HepG2 (cell line): ENCODE results near the gene ANKRD35. TPM values are rescaled to one million over a fixed set of nuclear protein-coding genes. Genes with fewer than 3 reads are reported as not detected.

ENCODE experiments used
- ATAC-seq: fragments of 200-7000 bp; cut with Tn5 transposase; 3 replicates; pipeline ENCODE4 v1.9.1; 2020; ENCODE audit warnings: mild to moderate bottlenecking, moderate library complexity
- BruUV-seq: library from RNA; stranded (reverse); fragments of 400-500 nt; replicated peaks from 2 replicates; lab custom pipeline; 2021; lab: Mats Ljungman, UMichigan
- CTCF ChIA-PET: fragments of 300-600 bp; formaldehyde crosslinking; extraction: SDS; loops from one replicate; lab custom pipeline; 2021; ENCODE audit warnings: low total read pairs, inconsistent platforms, low intra/inter-chr PET ratio; lab: Yijun Ruan, JAX
- POLR2A ChIA-PET: fragments of 350-600 bp; sonication (Branson Sonifier 250); formaldehyde crosslinking; loops from one replicate; lab custom pipeline; 2020; ENCODE audit warnings: antibody characterized with exemption, inconsistent platforms; lab: Yijun Ruan, JAX
- DNase-seq: peaks from one replicate; pipeline ENCODE4 v3.0.0-alpha.2; 2015; ENCODE audit warnings: low spot score
- FAIRE-seq: peaks from 3 replicates; lab custom pipeline; 2011; peaks lifted over from hg19 to GRCh38; lab: Jason Lieb, UNC
- H2AFZ ChIP-seq: one replicate; pipeline ENCODE4 v1.6.1; 2011; ENCODE audit warnings: low read length, inconsistent platforms
- H3K27ac ChIP-seq: fragments of 300-600 bp; 3 replicates; pipeline ENCODE4 v1.8.0; 2011; ENCODE audit warnings: mixed run types, mild to moderate bottlenecking, mixed read lengths, low read length, inconsistent platforms; ENCODE audit not compliant: insufficient read depth; ENCODE audit errors: extremely low read length
- H3K27me3 ChIP-seq, 2 experiments: fragments of 200-600 bp in 1 of 2; 2 replicates in 1 of 2; 3 replicates in 1 of 2; pipeline versions ENCODE4 v1.6.0 to v1.8.0; 2011; ENCODE audit warnings: low read length in 2 of 2, mild to moderate bottlenecking in 2 of 2, moderate library complexity in 2 of 2, inconsistent platforms in 1 of 2; ENCODE audit not compliant: insufficient read depth in 2 of 2, control insufficient read depth in 1 of 2
- H3K36me3 ChIP-seq, 2 experiments: fragments of 200-600 bp in 1 of 2; replicated peaks in 1 of 2; 2 replicates in 1 of 2; 3 replicates in 1 of 2; pipeline versions ENCODE4 v1.5.1 to v1.8.0; 2011; ENCODE audit warnings: low read length in 2 of 2, inconsistent platforms in 1 of 2; ENCODE audit not compliant: insufficient read depth in 2 of 2, control insufficient read depth in 1 of 2
- H3K4me1 ChIP-seq: 2 replicates; pipeline ENCODE4 v1.5.1; 2012; ENCODE audit warnings: low read length, inconsistent platforms; ENCODE audit not compliant: insufficient read depth
- H3K4me2 ChIP-seq: 2 replicates; pipeline ENCODE4 v1.6.0; 2011; ENCODE audit warnings: low read depth, low read length, inconsistent platforms
- H3K4me3 ChIP-seq, 3 experiments: fragments of 200-600 bp in 1 of 3; sonication (generic), shearing (Covaris generic) in 1 of 3; replicated peaks in 1 of 3; 2 replicates each; pipeline ENCODE4 v1.5.1; 2011 to 2016; ENCODE audit warnings: low read length in 3 of 3, inconsistent platforms in 2 of 3, low read depth in 2 of 3, mild to moderate bottlenecking in 2 of 3, control low read depth in 1 of 3, mixed read lengths in 1 of 3; ENCODE audit not compliant: insufficient read depth in 1 of 3
- H3K79me2 ChIP-seq: one replicate; pipeline ENCODE4 v1.6.1; 2011; ENCODE audit warnings: low read length, inconsistent platforms; ENCODE audit not compliant: insufficient read depth
- H3K9ac ChIP-seq: 2 replicates; pipeline ENCODE4 v1.6.0; 2011; ENCODE audit warnings: mild to moderate bottlenecking, low read depth, low read length, inconsistent platforms; ENCODE audit not compliant: insufficient read depth
- H3K9me3 ChIP-seq: 2 replicates; pipeline ENCODE4 v1.5.1; 2012; ENCODE audit warnings: mild to moderate bottlenecking, low read length
- H4K20me1 ChIP-seq: 2 replicates; pipeline ENCODE4 v1.6.0; 2011; ENCODE audit warnings: inconsistent platforms, mild to moderate bottlenecking, low read length, moderate library complexity; ENCODE audit not compliant: insufficient read depth
- CAMTA2 ChIP-seq: sonication (generic); formaldehyde crosslinking; IDR thresholded peaks from 2 replicates; pipeline ENCODE4 v1.4.0; 2020; ENCODE audit warnings: mild to moderate bottlenecking, missing genetic modification reagents, borderline replicate concordance
- EEA1 ChIP-seq: sonication (generic); formaldehyde crosslinking; IDR thresholded peaks from 2 replicates; pipeline ENCODE4 v1.5.1; 2020; ENCODE audit warnings: mild to moderate bottlenecking, missing genetic modification reagents, borderline replicate concordance
- HOXD1 ChIP-seq: sonication (generic); formaldehyde crosslinking; IDR thresholded peaks from 2 replicates; pipeline ENCODE4 v1.5.0; 2020; ENCODE audit warnings: missing genetic modification reagents
- KDM5B ChIP-seq: sonication (generic); formaldehyde crosslinking; IDR thresholded peaks from 2 replicates; pipeline ENCODE4 v1.4.0; 2020; ENCODE audit warnings: missing genetic modification reagents, mild to moderate bottlenecking, borderline replicate concordance
- NAIF1 ChIP-seq: sonication (generic); formaldehyde crosslinking; IDR thresholded peaks from 2 replicates; pipeline ENCODE4 v1.5.0; 2020; ENCODE audit warnings: mild to moderate bottlenecking, missing genetic modification reagents, borderline replicate concordance
- PCBP1 ChIP-seq: fragments of 200-400 bp; formaldehyde crosslinking; IDR thresholded peaks from 2 replicates; pipeline ENCODE4 v1.6.1; 2017; ENCODE audit warnings: mild to moderate bottlenecking, low read depth, low read length, borderline replicate concordance
- PRMT3 ChIP-seq: sonication (generic); formaldehyde crosslinking; IDR thresholded peaks from 2 replicates; pipeline ENCODE4 v1.8.1; 2022; ENCODE audit warnings: low read depth, mild to moderate bottlenecking, moderate library complexity, missing genetic modification reagents, borderline replicate concordance
- ZNF547 ChIP-seq: sonication (generic); formaldehyde crosslinking; IDR thresholded peaks from 2 replicates; pipeline ENCODE4 v1.5.1; 2020; ENCODE audit warnings: mild to moderate bottlenecking, missing genetic modification reagents
- WGBS: methylation state at CpG from one replicate; pipeline ENCODE4 v1.1.6; 2017; ENCODE audit warnings: low lambda C conversion rate; 5-methylcytosine and 5-hydroxymethylcytosine counted together
- in situ Hi-C: cut with HindIII; loops from 2 replicates; pipeline ENCODE4 v1.10.0; 2017; ENCODE audit warnings: low pct_unique_long_range_greater_than_20kb; ENCODE audit not compliant: extremely low pct_ligation_motif_present
- intact Hi-C: fragments of 100-400 bp; cut with micrococcal nuclease; formaldehyde crosslinking; loops from one replicate; pipeline ENCODE4 v1.10.0; 2022; ENCODE audit not compliant: unreplicated experiment
- polyA plus RNA-seq, 8 experiments: library from polyadenylated mRNA; depleted of rRNA in 3 of 8; stranded (reverse) in 7 of 8; unstranded in 1 of 8; fragments of >200 nt; fragmentation: Illumina TruSeq in 4 of 8; extraction: Trizol in 4 of 8; gene quantifications; 2 replicates each; pipeline versions ENCODE4 v1.2.1 to v1.2.3, GENCODE V29; 2011 to 2016; ENCODE audit warnings: low read depth in 4 of 8, missing spikeins in 1 of 8, mixed read lengths in 1 of 8; ENCODE audit not compliant: insufficient read depth in 1 of 8
- total RNA-seq, 5 experiments: library from RNA; depleted of rRNA; stranded (reverse); fragments of >200 nt; fragmentation: Illumina TruSeq; extraction: Trizol; gene quantifications; 2 replicates each; pipeline ENCODE4 v1.2.3, GENCODE V29; 2016; ENCODE audit warnings: low read depth in 1 of 5

The ANKRD35 gene
- total and polyA plus RNA-seq, 2 of the 13 experiments (the other 11 are each of a cell fraction or from before 2014, with no cell fraction given) = 0.02 TPM; not detected in 1

DNA sequence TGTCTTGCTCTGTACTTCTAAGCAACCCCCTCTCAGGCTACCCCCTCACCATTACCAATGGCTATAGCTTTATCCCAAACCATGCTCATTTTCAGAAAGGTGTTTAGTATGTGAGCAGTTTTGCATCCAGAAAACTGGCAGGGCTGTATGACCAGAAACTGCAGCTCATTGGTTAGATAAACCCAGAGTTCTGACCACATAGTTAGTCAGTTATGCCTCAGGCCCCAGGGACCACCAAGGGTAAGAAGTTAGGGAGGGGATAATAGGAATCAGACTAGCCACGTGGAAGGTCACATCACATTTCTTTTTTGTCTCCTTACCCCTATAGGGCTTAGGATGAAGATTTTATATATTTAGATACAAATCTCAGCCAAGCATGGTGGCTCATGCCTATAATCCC is 23.0 kb upstream of the ANKRD35 start:
- FAIRE-seq (no peak), ATAC-seq (no peak), DNase-seq (no peak)
- no peaks in the 10 kb centered on the region for H3K27me3 ChIP-seq
- H3K9me3 ChIP-seq = no peaks in the 10 kb centered on the region
- intact Hi-C loops = no loop called here
- H3K79me2 ChIP-seq = no peaks in the 10 kb centered on the region
- no peak overlapping the region for H3K9ac ChIP-seq
- WGBS = 70% methylated on average over 1 of the region's 1 CpG
- no TSS peak for BruUV-seq
- H3K27ac ChIP-seq = no peak overlapping the region
- no peak overlapping the region for H2AFZ ChIP-seq
- in situ Hi-C loops = no loop called here
- H3K4me1 ChIP-seq = peaks cover 46% of the 10 kb centered on the region
- H4K20me1 ChIP-seq = no peaks in the 10 kb centered on the region
- H3K36me3 ChIP-seq = peaks cover 5 to 14% of the 10 kb centered on the region in 2 experiments; a peak in 4 of 5 replicates
- ChIA-PET CTCF (interaction anchor here (4.4 kb wide), 1 partner anchor 17 kb away, joined by 93 read pairs; no protein-coding TSS in a partner anchor), POLR2A (interaction anchor here (2.0 to 4.3 kb wide), 3 partner anchors 11 to 19 kb away, joined by 5 to 25 read pairs (median 6); partner anchors contain the start of gene RBM8A)
- no peak for TF ChIP-seq NAIF1 (CRISPR knock-in tag)
- TF ChIP-seq CAMTA2 (CRISPR knock-in tag) = no peak
- TF ChIP-seq KDM5B (CRISPR knock-in tag) = no peak
- no peak for TF ChIP-seq ZNF547 (CRISPR knock-in tag)
- TF ChIP-seq PCBP1 = no peak
- no peak for TF ChIP-seq HOXD1
- TF ChIP-seq PRMT3 (CRISPR knock-in tag) = no peak
- TF ChIP-seq EEA1 (CRISPR knock-in tag) = no peak
- H3K4me2 ChIP-seq = no peak overlapping the region
- no peak overlapping the region for H3K4me3 ChIP-seq
